ENCODE measurements around the gene HS3ST4. TPM values are rescaled to one million over a fixed set of nuclear protein-coding genes. Genes with fewer than 3 reads are reported as not detected.

Gene HS3ST4
- total RNA-seq, 4 donors from 2014 or later: 0.49 to 1.4 (median 0.64) TPM; not detected in 1

GRCh38 chr16:25783226-25783625, 91.5 kb downstream of the HS3ST4 start:
- Histone ChIP-seq H3K27me3 (no peaks in the 10 kb centered on the region), H3K27ac (no peak overlapping the region), H3K4me3 (no peak overlapping the region), H3K9me3 (no peaks in the 10 kb centered on the region), H3K36me3 (no peaks in the 10 kb centered on the region), H3K4me1 (no peaks in the 10 kb centered on the region)
- WGBS: 57% methylated on average over 1 of the region's 1 CpG
- DNase-seq (ENCODE audit: low spot score in 2 of 2): no peak
- TF ChIP-seq POLR2A (IDR thresholded peaks at IDR 0.05) (no peak), EP300 (IDR thresholded peaks at IDR 0.05) (no peak), POLR2AphosphoS5 (IDR thresholded peaks at IDR 0.05) (no peak), CTCF (IDR thresholded peaks at IDR 0.05) (no peak)

GRCh38 chr16:25785361-25785760, 93.6 kb downstream of the HS3ST4 start:
- Histone ChIP-seq H3K27ac (no peak overlapping the region), H3K4me1 (no peaks in the 10 kb centered on the region), H3K27me3 (no peaks in the 10 kb centered on the region), H3K36me3 (no peaks in the 10 kb centered on the region), H3K9me3 (no peaks in the 10 kb centered on the region), H3K4me3 (no peak overlapping the region)
- WGBS: 61% methylated on average over 4 of the region's 4 CpGs
- TF ChIP-seq EP300 (IDR thresholded peaks at IDR 0.05): no peak
- DNase-seq (ENCODE audit: low spot score in 2 of 2): no peak

GRCh38 chr16:25786748-25787147, 95.0 kb downstream of the HS3ST4 start:
- no peak overlapping the region for H3K27ac ChIP-seq
- H3K9me3 ChIP-seq: no peaks in the 10 kb centered on the region
- H3K4me1 ChIP-seq: no peaks in the 10 kb centered on the region
- H3K36me3 ChIP-seq: no peaks in the 10 kb centered on the region
- WGBS: 70% methylated on average over 4 of the region's 4 CpGs
- no peak for DNase-seq (ENCODE audit: low spot score in 2 of 2)
- TF ChIP-seq CTCF (IDR thresholded peaks at IDR 0.05): no peak
- no peak for TF ChIP-seq EP300 (IDR thresholded peaks at IDR 0.05)
- no peak for TF ChIP-seq POLR2AphosphoS5 (IDR thresholded peaks at IDR 0.05)
- TF ChIP-seq POLR2A (IDR thresholded peaks at IDR 0.05): no peak
- H3K27me3 ChIP-seq: no peaks in the 10 kb centered on the region
- H3K4me3 ChIP-seq: no peak overlapping the region

GRCh38 chr16:25788637-25789036, 96.9 kb downstream of the HS3ST4 start:
- whole genome bisulfite sequencing: 90% methylated on average over 1 of the region's 1 CpG
- no peak overlapping the region for H3K4me3 ChIP-seq
- no peaks in the 10 kb centered on the region for H3K36me3 ChIP-seq
- H3K4me1 ChIP-seq: no peaks in the 10 kb centered on the region
- TF ChIP-seq POLR2A (IDR thresholded peaks at IDR 0.05) (no peak), CTCF (IDR thresholded peaks at IDR 0.05) (no peak), POLR2AphosphoS5 (IDR thresholded peaks at IDR 0.05) (no peak), EP300 (IDR thresholded peaks at IDR 0.05) (no peak)
- H3K27me3 ChIP-seq: no peaks in the 10 kb centered on the region
- DNase-seq (ENCODE audit: low spot score in 2 of 2): no peak
- H3K9me3 ChIP-seq: no peaks in the 10 kb centered on the region
- H3K27ac ChIP-seq: no peak overlapping the region

- no peaks in the 10 kb centered on the region for H3K4me1 ChIP-seq
Observed at GRCh38 chr16:25796239-25796638, 104.5 kb downstream of the HS3ST4 start.

More at GRCh38 chr16:25796239-25796638, 104.5 kb downstream of the HS3ST4 start:
- no peak for DNase-seq (ENCODE audit: low spot score in 2 of 2)
- Histone ChIP-seq H3K27ac (no peak overlapping the region), H3K27me3 (no peaks in the 10 kb centered on the region), H3K36me3 (no peaks in the 10 kb centered on the region), H3K9me3 (no peaks in the 10 kb centered on the region), H3K4me3 (no peak overlapping the region)
- TF ChIP-seq CTCF (IDR thresholded peaks at IDR 0.05): no peak
- no peak for TF ChIP-seq POLR2AphosphoS5 (IDR thresholded peaks at IDR 0.05)
- no peak for TF ChIP-seq POLR2A (IDR thresholded peaks at IDR 0.05)
- TF ChIP-seq EP300 (IDR thresholded peaks at IDR 0.05): no peak
- WGBS: 93% methylated on average over 4 of the region's 4 CpGs

Measured in suprapubic skin (tissue), 4 donors.